Measurements from ENCODE around the gene PPP2R3C.

DNA sequence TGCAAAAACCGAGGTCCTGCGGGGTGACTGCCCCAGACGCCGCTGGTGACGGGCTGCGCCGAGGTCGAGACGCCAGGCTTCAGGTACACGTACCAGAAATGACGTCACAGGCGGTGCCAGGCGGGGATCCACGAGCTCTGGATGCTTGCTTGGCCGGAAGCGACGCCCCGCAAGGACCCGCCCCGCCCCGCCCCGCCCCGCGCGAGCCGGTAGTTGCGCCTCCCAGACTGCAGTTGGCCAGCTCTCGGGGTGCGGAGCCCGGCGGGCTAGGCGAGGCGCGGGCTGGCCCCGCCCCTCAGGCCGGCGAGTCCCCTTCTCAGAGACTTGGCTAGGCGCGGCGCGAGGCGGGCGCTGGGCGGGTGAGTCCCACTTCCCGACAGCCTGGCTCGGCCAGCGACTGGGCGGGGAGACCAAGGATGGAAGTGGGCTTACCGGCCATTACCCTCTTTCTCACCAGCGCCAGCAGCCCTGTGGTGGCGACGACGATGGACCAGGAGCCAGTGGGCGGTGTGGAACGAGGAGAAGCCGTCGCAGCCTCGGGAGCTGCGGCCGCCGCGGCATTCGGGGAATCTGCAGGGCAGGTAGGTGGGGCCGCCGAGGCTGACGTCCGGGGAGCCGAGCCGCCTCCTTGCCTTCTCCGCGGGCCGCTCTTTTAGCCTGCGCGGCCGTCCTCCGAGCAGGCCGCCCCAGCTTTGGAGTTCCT lies 75.6 kb downstream of the PPP2R3C start, which contains the start of gene FAM177A1:
- TF ChIP-seq, protein P1, sequence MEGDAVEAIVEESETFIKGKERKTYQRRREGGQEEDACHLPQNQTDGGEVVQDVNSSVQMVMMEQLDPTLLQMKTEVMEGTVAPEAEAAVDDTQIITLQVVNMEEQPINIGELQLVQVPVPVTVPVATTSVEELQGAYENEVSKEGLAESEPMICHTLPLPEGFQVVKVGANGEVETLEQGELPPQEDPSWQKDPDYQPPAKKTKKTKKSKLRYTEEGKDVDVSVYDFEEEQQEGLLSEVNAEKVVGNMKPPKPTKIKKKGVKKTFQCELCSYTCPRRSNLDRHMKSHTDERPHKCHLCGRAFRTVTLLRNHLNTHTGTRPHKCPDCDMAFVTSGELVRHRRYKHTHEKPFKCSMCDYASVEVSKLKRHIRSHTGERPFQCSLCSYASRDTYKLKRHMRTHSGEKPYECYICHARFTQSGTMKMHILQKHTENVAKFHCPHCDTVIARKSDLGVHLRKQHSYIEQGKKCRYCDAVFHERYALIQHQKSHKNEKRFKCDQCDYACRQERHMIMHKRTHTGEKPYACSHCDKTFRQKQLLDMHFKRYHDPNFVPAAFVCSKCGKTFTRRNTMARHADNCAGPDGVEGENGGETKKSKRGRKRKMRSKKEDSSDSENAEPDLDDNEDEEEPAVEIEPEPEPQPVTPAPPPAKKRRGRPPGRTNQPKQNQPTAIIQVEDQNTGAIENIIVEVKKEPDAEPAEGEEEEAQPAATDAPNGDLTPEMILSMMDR (IDR thresholded peaks at IDR 0.05; ENCODE audit: low read depth, low read length, poor library complexity, severe bottlenecking), result no peak
- no peak for TF ChIP-seq EZH2phosphoT487 (IDR thresholded peaks at IDR 0.05; ENCODE audit: borderline replicate concordance, low read length)

Measured in DOHH2 (cell line).